Neutrophil (primary cell): ENCODE data around the gene PBX3.

Experiments used
- H3K27ac ChIP-seq: fragments of 200-600 bp; sonication (generic); 2 replicates; pipeline ENCODE4 v1.5.1; 2016; ENCODE audit warnings: mild to moderate bottlenecking, moderate library complexity
- H3K27me3 ChIP-seq: fragments of 200-600 bp; sonication (generic); 2 replicates; pipeline ENCODE4 v1.6.0; 2016; ENCODE audit warnings: mild to moderate bottlenecking
- H3K36me3 ChIP-seq: fragments of 200-600 bp; sonication (generic); 2 replicates; pipeline ENCODE4 v1.5.1; 2017
- H3K4me1 ChIP-seq, 2 experiments: fragments of 200-600 bp in 1 of 2; sonication (generic) in 1 of 2; 1 replicate in 1 of 2; 2 replicates in 1 of 2; pipeline versions ENCODE4 v1.5.1 to v1.6.1; 2013 to 2016; ENCODE audit warnings: low read depth in 1 of 2, low read length in 1 of 2, mild to moderate bottlenecking in 1 of 2, moderate library complexity in 1 of 2; ENCODE audit not compliant: control insufficient read depth in 1 of 2, insufficient read depth in 1 of 2
- H3K4me3 ChIP-seq, 2 experiments: fragments of 200-600 bp in 1 of 2; sonication (generic) in 1 of 2; 1 replicate in 1 of 2; 2 replicates in 1 of 2; pipeline ENCODE4 v1.5.1; 2013 to 2016; ENCODE audit warnings: low read depth in 1 of 2, low read length in 1 of 2, mild to moderate bottlenecking in 1 of 2, moderate library complexity in 1 of 2
- H3K9me3 ChIP-seq: fragments of 200-600 bp; sonication (generic); 2 replicates; pipeline ENCODE4 v1.5.1; 2016
- TF ChIP-seq, protein P1 (sequence below): fragments of 200-600 bp; sonication (generic); IDR thresholded peaks from 2 replicates; pipeline ENCODE4 v1.5.1; 2016; ENCODE audit warnings: antibody characterized with exemption

PBX3 gene

DNA sequence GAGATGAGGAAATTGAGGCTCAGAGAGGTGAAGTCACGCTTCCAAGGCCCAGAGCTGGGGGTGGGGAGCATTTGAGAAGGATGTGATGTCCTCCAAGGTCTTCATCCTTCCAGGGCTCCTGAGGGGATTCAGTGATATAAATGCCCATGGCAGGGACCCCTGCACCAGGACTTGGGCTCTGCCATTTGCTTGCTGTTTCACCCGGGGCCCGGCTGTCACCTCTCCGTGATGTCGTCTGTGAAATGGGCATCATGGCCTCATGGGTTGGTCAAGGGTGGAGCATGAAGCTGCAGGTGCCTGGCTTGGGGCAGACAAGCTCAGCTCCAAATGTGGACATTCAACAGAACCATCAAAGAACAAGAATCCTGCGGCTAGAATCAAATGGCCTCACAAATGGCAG is 253.1 kb downstream of the PBX3 start:
- Histone ChIP-seq H3K27me3 (peaks cover 6% of the 10 kb centered on the region), H3K36me3 (no peaks in the 10 kb centered on the region), H3K9me3 (no peaks in the 10 kb centered on the region), H3K4me3 (no peak overlapping the region), H3K4me1 (no peaks in the 10 kb centered on the region), H3K27ac (no peak overlapping the region)
- TF ChIP-seq, protein P1, sequence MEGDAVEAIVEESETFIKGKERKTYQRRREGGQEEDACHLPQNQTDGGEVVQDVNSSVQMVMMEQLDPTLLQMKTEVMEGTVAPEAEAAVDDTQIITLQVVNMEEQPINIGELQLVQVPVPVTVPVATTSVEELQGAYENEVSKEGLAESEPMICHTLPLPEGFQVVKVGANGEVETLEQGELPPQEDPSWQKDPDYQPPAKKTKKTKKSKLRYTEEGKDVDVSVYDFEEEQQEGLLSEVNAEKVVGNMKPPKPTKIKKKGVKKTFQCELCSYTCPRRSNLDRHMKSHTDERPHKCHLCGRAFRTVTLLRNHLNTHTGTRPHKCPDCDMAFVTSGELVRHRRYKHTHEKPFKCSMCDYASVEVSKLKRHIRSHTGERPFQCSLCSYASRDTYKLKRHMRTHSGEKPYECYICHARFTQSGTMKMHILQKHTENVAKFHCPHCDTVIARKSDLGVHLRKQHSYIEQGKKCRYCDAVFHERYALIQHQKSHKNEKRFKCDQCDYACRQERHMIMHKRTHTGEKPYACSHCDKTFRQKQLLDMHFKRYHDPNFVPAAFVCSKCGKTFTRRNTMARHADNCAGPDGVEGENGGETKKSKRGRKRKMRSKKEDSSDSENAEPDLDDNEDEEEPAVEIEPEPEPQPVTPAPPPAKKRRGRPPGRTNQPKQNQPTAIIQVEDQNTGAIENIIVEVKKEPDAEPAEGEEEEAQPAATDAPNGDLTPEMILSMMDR: no peak

DNA sequence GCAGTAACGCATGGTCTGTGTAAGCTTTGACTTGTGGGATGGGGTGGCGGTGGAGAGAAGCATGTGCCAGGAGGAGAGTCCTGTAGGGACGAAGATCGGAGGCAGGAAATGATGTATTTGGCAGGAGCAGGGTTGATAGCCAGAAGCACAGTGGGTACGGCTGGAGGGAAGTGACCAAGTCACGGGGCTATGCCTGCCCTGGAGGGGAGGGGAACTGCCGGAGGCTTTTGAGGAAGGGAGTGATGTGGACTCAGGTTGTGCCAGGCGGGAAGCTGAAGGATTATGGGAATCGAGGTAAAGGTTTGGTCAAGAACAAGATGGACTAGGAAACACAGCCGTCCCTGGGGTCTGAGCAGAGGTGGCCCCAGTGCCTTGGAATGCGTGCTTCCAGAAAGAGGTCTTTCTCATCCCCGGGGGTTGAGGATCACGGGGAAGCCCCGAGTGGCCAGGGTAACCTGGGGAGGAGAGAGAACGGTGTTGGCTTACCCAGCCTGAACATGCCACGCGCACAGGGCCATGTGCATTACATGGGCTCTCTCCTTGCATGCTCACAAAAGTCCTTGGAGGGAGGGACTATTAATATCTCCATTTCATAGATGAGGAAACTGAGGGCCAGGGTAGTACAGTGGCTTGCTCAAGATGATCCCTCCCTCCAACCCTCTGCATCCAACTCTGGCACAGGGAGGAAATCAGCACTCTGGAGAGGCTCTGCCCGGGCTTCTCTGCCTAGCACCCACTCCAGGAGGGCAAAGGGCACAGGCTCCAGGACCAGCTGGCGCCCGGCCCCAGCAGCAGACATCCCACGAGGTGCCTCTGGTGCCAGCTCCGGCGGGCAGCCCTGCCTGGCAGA is 253.8 kb downstream of the PBX3 start:
- H3K4me1 ChIP-seq: no peaks in the 10 kb centered on the region
- TF ChIP-seq, protein P1: no peak
- H3K4me3 ChIP-seq: no peak overlapping the region
- no peak overlapping the region for H3K27ac ChIP-seq
- no peaks in the 10 kb centered on the region for H3K36me3 ChIP-seq
- H3K9me3 ChIP-seq: no peaks in the 10 kb centered on the region
- H3K27me3 ChIP-seq: peaks cover 6% of the 10 kb centered on the region

DNA sequence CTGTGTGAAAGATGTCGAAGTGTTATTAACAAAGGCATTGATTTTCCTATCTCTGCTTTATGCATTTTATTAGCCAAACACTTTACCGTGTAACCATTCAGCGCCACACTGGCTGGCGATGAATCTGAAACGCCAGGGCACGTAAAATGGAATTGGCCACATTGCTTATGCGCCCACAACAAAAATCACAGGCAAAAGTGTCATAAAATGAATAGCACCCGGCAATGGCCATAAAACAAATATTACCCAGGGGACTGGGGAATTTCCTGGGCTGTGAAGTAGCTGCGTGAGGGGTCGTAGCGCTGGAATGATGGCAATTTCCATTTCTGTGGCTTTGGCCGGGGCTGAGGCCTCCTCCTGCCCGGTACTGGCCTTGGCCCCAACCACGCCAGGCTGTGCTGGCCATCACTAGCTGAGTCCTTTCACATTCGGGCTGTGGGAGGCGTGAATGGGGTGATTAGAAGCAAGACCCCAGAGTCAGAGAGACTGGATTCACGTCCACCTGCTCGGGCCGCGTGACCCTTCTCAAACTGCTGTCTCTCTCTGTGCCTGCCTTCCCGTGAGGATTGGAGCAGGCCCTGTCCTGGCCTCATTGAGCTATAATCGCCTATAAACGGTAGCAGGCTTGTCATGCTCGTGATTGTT is 254.5 kb downstream of the PBX3 start:
- Histone ChIP-seq H3K4me3 (no peak overlapping the region), H3K27ac (no peak overlapping the region), H3K4me1 (no peaks in the 10 kb centered on the region), H3K9me3 (no peaks in the 10 kb centered on the region), H3K36me3 (no peaks in the 10 kb centered on the region), H3K27me3 (peaks cover 6% of the 10 kb centered on the region)
- TF ChIP-seq, protein P1: no peak

DNA sequence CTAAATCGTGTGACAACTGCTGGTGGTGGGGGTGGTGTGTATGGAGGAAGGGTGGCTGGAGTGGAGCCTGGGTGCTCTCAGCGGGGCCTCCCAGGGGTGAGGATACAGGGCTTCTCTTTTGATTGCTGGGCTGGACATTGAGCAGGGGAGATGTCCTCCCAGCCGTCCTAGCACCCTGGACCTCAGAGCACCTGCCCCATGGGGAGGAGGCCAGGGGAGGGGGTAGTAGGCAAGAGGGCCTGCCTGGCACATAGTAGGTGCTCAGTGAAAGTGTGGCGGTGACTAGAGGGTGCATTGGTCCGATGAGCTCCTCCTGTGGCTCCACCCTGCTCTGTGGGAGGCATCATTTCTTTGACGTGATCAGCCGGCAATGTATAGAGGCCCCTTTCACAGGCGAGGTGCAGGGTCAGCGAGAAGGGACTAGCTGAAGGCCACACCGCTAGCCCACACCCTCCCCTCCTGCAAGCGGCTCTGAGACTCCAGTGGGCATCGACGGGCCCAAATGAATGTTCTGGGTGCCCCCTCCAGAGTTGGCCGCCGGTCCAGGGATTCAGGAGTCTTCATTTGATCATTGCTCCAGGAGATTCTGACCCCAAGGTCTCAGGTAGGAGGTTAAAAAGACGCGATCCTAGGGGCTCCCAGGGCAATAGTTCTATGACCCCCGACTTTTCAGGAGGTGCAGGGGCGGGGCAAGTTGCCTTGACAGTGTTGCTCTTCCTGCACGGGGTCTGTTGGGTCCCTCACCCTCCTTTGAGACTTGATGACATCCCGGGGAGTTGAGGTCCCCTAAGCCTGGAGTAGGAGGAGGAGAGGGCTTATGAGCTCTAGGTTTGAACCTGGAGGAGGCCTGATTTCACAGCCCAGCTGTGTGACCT is 255.5 kb downstream of the PBX3 start:
- no peaks in the 10 kb centered on the region for H3K36me3 ChIP-seq

DNA sequence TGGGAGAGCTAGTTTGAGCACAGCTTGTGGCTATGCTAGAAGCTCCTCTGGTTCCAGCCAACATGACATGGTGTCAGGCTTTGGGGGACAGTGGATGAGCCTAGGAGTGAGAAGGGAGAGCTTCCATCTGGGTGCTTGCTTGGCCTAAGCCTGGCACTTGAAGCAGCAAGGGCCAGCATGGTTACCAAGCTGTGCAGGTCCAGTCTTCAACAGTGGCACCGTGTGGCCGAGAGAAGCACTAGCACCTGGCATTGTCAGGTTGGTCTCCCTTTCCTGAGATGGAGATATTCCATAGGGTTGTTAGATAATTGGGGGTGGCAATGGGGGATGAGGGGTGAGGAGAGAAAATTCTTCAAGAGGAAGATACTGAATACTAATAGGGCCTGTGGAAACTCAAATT is 261.9 kb downstream of the PBX3 start:
- H3K4me1 ChIP-seq: no peaks in the 10 kb centered on the region
- TF ChIP-seq, protein P1: no peak
- no peak overlapping the region for H3K4me3 ChIP-seq
- no peak overlapping the region for H3K27ac ChIP-seq
- peaks cover 8% of the 10 kb centered on the region for H3K9me3 ChIP-seq
- H3K27me3 ChIP-seq: no peaks in the 10 kb centered on the region
- no peaks in the 10 kb centered on the region for H3K36me3 ChIP-seq

More for the DNA sequence above, 255.5 kb downstream of the PBX3 start:
- no peak overlapping the region for H3K4me3 ChIP-seq
- peaks cover 6% of the 10 kb centered on the region for H3K27me3 ChIP-seq
- no peaks in the 10 kb centered on the region for H3K4me1 ChIP-seq
- TF ChIP-seq, protein P1: no peak
- H3K27ac ChIP-seq: no peak overlapping the region
- no peaks in the 10 kb centered on the region for H3K9me3 ChIP-seq
